Kidney (tissue), 14 donors: ENCODE results near the gene PPP6R2. TPM values are rescaled to one million over a fixed set of nuclear protein-coding genes. Genes with fewer than 3 reads are reported as not detected.
"Not testable (repeated sequence)": the region's sequence is repeated elsewhere in the genome, so short reads cannot be mapped to it uniquely, and the experiment has no call there.

Experiments
- DNase-seq, 5 donors: peaks; one replicate each; pipeline ENCODE4 v3.0.0-alpha.2; 2013 to 2020
- FAIRE-seq: peaks from 2 replicates; lab custom pipeline; 2012; peaks lifted over from hg19 to GRCh38; lab: Jason Lieb, UNC
- H3K27ac ChIP-seq, 2 donors: one replicate each; pipeline ENCODE4 v1.7.0; 2013; ENCODE audit warnings: low read depth in 2 of 2, low read length in 2 of 2, inconsistent platforms in 1 of 2
- H3K27me3 ChIP-seq: one replicate; pipeline ENCODE4 v1.7.1; 2013; ENCODE audit warnings: low read length, inconsistent platforms; ENCODE audit not compliant: control insufficient read depth, insufficient read depth
- H3K36me3 ChIP-seq, 3 donors: one replicate each; pipeline versions ENCODE4 v1.7.0 to v1.7.1; 2013; ENCODE audit warnings: low read length in 3 of 3, control low read depth in 1 of 3, inconsistent platforms in 1 of 3; ENCODE audit not compliant: insufficient read depth in 3 of 3, control insufficient read depth in 2 of 3
- H3K4me1 ChIP-seq, 3 donors: one replicate each; pipeline versions ENCODE4 v1.7.0 to v1.7.1; 2013; ENCODE audit warnings: low read length in 3 of 3, inconsistent platforms in 1 of 3, low read depth in 1 of 3; ENCODE audit not compliant: control insufficient read depth in 2 of 3, insufficient read depth in 2 of 3
- H3K4me3 ChIP-seq, 3 donors: one replicate each; pipeline versions ENCODE4 v1.7.0 to v1.8.1; 2013; ENCODE audit warnings: low read length in 3 of 3, control low read depth in 1 of 3, inconsistent platforms in 1 of 3
- H3K9ac ChIP-seq, 3 donors: one replicate each; pipeline versions ENCODE4 v1.7.0 to v1.7.1; 2013; ENCODE audit warnings: low read length in 3 of 3, control low read depth in 1 of 3, inconsistent platforms in 1 of 3
- H3K9me3 ChIP-seq, 3 donors: one replicate each; pipeline versions ENCODE4 v1.7.0 to v1.7.1; 2013; ENCODE audit warnings: low read length in 3 of 3, control low read depth in 1 of 3, inconsistent platforms in 1 of 3; ENCODE audit not compliant: control insufficient read depth in 2 of 3, insufficient read depth in 1 of 3
- intact Hi-C: fragments of 100-400 bp; cut with DNase I; formaldehyde crosslinking; loops from one replicate; pipeline ENCODE4 v1.11.1; 2022
- polyA plus RNA-seq: library from polyadenylated mRNA; stranded (reverse); fragments of 350-450 nt; fragmentation: Illumina TruSeq; extraction: RNeasy Lipid Tissue Mini Kit (QIAGEN cat#74804); gene quantifications from one replicate; pipeline ENCODE4 v1.2.3, GENCODE V29; 2014; ENCODE audit warnings: low read depth, low replicate concordance; ENCODE audit not compliant: insufficient read depth
- total RNA-seq: library from RNA; stranded (reverse); fragmentation: NEBNext Ultra II Directional; extraction: Animal tissue kit (Norgen Biotek cat#: 25700); gene quantifications from one replicate; pipeline ENCODE4 v1.2.1, GENCODE V29; 2021
- TF ChIP-seq, protein P1 (sequence below): IDR thresholded peaks from 3 replicates; pipeline ENCODE4 v1.5.1; 2012; ENCODE audit warnings: mild to moderate bottlenecking, moderate library complexity, borderline replicate concordance; ENCODE audit not compliant: insufficient read depth; ENCODE audit errors: extremely low read depth
- donor health status: control.
- donor health status: control.
- donor health status: control.
- donor health status: control.
- donor health status: control.
- donor health status: DM: yes; HTN: yes; CAD: no.
- donor health status: Normal renal cell carcinoma (clear cell type).

The PPP6R2 gene
- total and polyA plus RNA-seq, 2 donors from 2014 or later, result 39.4 to 53.8 TPM

DNA sequence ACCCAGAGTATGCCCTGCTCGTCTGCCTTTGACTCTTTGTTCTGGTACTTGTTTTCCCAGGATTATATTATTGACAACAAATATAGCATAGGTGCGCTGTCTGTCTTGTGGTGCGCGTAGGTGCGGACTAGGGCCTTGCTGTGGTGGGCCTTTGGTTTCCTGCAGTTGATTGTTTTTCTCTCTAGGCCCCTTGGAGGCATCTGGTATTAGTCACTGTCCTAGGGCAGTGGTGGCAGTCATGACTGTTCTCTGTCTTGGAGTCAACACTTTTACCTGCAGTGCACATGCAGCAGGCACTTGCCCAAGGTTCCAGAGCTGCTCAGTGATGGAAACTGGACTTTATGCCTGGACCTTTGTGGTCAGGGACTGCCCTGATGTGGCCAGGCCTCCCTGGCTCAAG is 18.6 kb downstream of the PPP6R2 start:
- Histone ChIP-seq H3K4me1 (peaks cover 0 to 12% (median 11%) of the 10 kb centered on the region in 3 donors), H3K36me3 (peaks cover 3 to 6% (median 5%) of the 10 kb centered on the region in 3 donors), H3K4me3 (no peak overlapping the region), H3K9me3 (no peaks in the 10 kb centered on the region), H3K27ac (no peak overlapping the region), H3K27me3 (no peaks in the 10 kb centered on the region), H3K9ac (no peak overlapping the region)
- TF ChIP-seq, protein P1, sequence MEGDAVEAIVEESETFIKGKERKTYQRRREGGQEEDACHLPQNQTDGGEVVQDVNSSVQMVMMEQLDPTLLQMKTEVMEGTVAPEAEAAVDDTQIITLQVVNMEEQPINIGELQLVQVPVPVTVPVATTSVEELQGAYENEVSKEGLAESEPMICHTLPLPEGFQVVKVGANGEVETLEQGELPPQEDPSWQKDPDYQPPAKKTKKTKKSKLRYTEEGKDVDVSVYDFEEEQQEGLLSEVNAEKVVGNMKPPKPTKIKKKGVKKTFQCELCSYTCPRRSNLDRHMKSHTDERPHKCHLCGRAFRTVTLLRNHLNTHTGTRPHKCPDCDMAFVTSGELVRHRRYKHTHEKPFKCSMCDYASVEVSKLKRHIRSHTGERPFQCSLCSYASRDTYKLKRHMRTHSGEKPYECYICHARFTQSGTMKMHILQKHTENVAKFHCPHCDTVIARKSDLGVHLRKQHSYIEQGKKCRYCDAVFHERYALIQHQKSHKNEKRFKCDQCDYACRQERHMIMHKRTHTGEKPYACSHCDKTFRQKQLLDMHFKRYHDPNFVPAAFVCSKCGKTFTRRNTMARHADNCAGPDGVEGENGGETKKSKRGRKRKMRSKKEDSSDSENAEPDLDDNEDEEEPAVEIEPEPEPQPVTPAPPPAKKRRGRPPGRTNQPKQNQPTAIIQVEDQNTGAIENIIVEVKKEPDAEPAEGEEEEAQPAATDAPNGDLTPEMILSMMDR, result no peak
- intact Hi-C loops, result no loop called here
- no peak for FAIRE-seq
- no peak for DNase-seq

DNA sequence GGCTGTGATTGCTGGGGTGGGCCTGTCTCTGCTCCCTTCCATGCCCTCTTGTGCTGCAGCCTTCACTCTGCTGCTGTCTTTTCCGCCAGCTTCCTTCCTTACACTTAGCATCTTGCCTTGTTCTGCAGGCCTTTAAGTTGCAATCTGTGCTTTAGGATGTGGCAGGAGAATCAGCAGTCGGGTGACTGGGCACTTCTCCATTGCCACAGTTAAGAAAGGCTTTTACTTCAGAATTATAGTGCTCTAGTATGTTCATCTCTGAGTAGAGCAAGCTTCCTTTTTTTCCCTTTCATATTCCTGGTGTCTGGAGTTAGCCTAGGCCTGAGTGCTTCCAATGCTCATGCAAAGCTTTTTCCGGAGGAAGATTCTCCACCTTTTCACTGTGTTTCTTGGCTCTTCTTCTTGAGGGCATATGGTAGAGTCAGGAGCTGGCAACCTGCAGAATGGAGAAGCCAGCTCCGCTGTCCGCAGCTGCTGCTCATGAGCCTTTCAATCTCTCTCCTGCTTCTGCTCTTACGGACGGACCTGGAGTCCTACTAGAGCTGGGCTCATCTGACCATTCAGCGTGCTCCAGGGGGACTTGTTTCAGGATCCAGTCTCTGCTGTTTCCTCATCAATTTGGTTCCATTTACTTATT is 20.2 kb downstream of the PPP6R2 start:
- FAIRE-seq, result no peak
- Histone ChIP-seq H3K4me3 (no peak overlapping the region), H3K36me3 (peaks cover 3 to 6% (median 5%) of the 10 kb centered on the region in 3 donors), H3K27ac (no peak overlapping the region), H3K4me1 (peaks cover 0 to 12% (median 11%) of the 10 kb centered on the region in 3 donors), H3K9ac (no peak overlapping the region), H3K9me3 (no peaks in the 10 kb centered on the region), H3K27me3 (no peaks in the 10 kb centered on the region)
- TF ChIP-seq, protein P1, result no peak
- no peak for DNase-seq
- intact Hi-C loops, result no loop called here

DNA sequence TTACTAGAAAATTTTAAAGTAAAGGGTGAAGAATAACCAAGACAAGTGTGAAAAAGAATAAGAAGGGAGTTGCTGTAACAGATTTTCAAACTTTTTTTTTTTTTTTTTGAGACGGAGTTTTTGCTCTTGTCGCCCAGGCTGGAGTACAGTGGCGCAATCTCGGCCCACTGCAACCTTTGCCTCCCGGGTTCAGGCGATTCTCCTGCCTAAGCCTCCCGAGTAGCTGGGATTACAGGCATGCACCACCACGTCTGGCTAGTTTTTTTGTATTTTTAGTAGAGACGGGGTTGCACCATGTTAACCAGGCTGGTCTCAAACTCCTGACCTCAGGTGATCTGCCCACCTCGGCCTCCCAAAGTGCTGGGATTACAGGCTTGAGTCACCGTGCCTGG is 20.7 kb downstream of the PPP6R2 start:
- DNase-seq, H3K27me3 ChIP-seq, H3K4me3 ChIP-seq, intact Hi-C loops, H3K27ac ChIP-seq, H3K36me3 ChIP-seq, H3K9ac ChIP-seq, FAIRE-seq, H3K9me3 ChIP-seq: not testable (repeated sequence)
- peaks cover 0 to 12% (median 11%) of the 10 kb centered on the region in 3 donors for H3K4me1 ChIP-seq

DNA sequence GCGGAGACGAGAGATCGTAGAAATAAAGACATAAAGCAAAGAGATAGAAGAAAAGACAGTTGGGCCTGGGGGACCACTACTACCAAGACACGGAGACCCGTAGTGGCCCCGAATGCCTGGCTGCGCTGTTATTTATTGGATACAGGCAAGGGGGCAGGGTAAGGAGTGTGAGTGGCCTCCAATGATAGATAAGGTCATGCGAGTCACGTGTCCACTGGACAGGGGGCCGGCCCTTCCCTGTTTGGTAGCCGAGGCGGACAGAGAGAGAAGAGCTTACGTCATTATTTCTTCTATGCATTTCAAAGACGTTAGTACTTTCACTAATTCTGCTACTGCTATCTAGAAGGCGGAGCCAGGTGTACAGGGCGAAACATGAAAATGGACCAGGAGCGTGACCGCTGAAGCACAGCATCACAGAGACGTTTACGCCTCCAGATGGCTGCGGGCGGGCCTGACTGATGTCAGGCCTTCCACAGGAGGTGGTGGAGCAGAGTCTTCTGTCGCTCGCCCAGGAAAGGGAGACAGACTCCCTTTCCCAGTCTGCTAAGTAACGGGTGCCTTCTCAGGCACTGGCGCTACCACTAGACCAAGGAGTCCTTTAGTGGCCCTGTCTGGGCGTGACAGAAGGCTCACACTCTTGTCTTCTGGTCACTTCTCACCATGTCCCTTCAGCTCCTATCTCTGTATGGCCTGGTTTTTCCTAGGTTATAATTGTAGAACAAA is 24.8 kb downstream of the PPP6R2 start:
- Histone ChIP-seq H3K27ac (no peak overlapping the region), H3K36me3 (peaks cover 0 to 5% (median 2%) of the 10 kb centered on the region in 3 donors), H3K9me3 (no peaks in the 10 kb centered on the region), H3K4me3 (no peak overlapping the region), H3K27me3 (no peaks in the 10 kb centered on the region), H3K9ac (no peak overlapping the region), H3K4me1 (peaks cover 0 to 3% (median 0%) of the 10 kb centered on the region in 3 donors)
- DNase-seq, result no peak
- FAIRE-seq, result no peak
- TF ChIP-seq, protein P1, result no peak
- intact Hi-C loops, result no loop called here
